Hematopoietic multipotent progenitor cell (in vitro differentiated cells): ENCODE data around the gene KRT8. TPM values are rescaled to one million over a fixed set of nuclear protein-coding genes. Genes with fewer than 3 reads are reported as not detected.

Source experiments
- DNase-seq, 3 donors: peaks; one replicate each; pipeline ENCODE4 v3.0.0-alpha.2; 2011 to 2015; ENCODE audit warnings: low read depth in 2 of 3, low spot score in 2 of 3
- total RNA-seq: library from RNA; depleted of rRNA; stranded (reverse); fragments of >200 nt; gene quantifications from one replicate; pipeline ENCODE4 v1.2.3, GENCODE V29; 2012

KRT8 gene
- total RNA-seq, 1 donor: 7.3 TPM

- no peak for DNase-seq
Measured at GRCh38 chr12:52925717-52926595, 21.1 kb upstream of the KRT8 start.

DNA sequence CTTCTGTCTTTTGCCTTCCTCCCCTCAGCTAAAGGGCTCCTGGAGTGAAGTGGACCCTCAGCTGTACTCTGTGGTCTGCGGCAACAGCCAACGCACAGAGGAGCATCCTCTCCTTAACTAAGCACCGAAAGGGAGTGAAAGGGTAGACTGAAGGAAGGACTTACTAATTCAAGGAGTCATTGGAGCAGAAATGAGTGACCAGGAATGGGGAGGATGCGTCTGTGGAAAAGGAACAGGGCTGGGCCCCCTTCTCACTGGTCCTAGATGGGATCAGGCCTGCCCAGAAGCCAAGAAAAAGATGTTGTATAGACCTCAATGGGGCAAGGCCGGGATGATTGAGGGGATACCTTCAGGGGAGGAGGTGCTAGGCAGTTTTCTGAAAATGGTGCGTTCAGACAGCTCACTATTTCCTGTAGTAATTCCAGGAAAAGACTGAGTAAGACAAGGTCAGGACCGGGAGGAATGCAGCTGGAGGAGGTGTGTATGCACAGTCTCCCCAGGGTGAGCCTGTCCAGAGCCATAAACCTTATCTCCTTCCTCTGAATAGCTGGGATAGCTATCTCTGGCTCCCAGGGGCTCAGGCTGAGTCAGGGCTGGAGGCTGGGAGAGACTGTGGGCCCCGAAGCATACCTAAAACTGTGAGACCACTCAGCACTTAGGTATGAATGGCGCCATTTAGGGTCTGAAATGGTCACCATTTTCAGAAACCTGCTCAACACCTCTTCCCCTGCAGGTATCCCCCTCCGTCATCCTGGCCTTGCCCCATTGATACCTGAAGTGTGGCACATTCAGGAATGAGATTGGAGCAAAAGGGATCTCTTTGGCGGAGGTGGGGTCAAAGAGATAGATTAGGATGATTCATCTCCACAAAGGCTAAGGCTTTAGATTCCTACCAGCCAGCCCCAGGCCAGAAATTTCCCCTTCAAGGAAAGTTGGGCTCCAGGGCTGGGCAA, 20.2 kb upstream of the KRT8 start:
- no peak for DNase-seq

DNA sequence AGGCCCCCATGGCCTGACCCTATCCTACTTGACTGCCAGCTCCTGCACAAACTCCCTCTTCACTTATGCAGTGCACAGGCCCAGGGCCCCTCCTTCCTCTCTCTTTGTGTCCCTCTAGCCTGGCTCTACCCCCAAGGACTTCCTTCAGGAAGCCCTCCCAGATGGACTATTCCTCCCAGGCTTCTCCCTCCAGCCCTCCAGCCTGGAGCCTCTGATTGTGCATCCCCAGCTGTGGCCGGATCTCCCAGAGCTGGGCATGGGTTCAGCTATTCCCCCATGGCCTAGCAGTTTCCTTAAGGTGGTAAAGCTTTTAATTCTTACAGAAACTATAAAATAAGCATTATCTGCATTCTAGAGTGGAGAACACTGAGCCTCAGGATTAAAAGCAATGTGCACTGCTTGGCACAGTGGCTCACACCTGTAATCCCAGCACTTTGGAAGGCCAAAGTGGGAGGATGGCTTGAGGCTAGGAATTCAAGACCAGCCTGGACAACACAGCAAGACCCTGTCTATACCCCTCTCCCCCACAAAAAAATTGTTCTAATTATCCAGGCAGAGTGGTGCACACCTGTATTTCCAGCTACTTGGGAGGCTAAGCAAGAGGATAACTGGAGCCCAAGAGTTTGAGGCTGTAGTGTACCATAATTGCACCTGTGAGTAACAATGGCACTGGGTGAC, 16.8 kb upstream of the KRT8 start:
- DNase-seq: no peak

DNA sequence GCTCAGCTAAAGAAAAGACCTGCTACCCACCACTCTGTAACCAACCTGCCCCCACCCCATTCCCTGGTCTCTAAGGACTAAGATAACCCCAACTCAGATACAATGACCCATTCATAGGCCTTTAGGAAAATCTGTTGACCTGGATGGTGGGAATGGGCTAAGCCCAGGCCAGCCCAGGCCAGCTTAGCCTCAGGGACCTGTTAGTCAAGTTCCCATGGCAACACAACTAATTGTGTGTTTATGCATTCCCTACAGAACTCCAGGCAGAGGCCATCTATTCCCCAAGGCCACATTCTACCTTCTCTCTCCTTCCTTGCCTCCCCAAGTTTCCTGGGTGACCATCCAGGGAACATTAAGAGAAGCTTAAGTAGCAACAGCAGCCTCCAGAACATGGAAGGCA, 16.1 kb upstream of the KRT8 start:
- no peak for DNase-seq

GRCh38 chr12:52918784-52919183, 13.9 kb upstream of the KRT8 start:
- no peak for DNase-seq

DNA sequence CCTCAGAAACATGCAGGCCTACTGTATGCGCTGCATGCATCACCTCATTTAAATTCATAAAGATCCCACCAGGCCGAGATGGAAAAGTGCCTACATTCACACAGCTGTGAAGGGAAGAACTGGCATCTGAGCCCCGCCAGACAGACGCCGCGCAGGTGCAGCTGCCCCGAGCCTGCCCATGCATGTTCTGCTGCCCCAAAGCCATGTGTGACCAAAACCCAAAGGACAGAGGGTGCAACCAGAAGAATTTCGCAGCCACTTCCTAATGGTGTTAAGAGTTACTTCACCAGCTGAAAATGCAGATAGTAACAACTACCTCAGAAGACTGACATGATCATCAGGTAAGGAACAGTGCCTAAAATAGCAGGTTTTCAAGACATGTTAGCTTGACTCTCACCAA, 13.5 kb upstream of the KRT8 start:
- no peak for DNase-seq

- no peak for DNase-seq
Measured at GRCh38 chr12:52917800-52918199, 12.9 kb upstream of the KRT8 start.

DNA sequence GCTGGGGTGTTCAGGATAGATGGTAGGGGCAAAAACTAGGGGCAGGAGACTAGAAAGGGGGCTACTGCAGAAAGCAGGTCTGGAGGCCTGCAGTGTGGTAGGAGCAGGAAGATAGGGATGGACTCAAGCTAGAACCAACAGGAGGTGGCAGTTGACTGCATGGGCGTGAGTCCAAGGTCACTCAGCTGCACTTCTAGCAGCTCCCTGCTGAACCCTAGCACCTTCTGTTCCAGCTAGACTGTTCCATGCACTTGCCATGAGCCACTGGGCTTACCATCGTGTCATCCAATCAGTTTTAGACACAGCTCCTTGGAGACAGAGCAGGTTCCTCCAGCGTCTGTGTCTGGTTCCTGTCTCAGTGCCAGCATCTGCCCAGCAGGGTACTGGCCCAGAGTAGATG, 11.3 kb upstream of the KRT8 start:
- DNase-seq: no peak

- no peak for DNase-seq
Measured at GRCh38 chr12:52915637-52916036, 10.8 kb upstream of the KRT8 start.

GRCh38 chr12:52914576-52915121, 9.8 kb upstream of the KRT8 start:
- DNase-seq: no peak

DNA sequence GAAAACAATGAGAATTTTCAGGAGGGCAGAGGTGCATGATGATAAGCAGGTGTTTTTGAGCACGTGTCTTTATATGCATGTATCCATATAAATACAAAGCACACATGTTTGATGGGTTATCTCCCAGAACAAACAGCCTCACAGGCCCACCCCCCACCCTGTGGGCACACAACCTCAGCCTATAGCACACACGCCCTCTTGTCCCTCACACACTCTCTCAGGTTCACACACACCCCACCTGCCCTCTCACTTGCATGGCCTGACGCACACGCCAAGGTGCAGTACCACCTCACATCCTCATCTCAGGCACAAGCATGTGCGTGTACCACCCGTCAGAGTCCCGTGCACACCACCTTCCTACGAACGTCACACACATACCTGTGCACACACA, 8.6 kb upstream of the KRT8 start:
- DNase-seq: no peak

DNA sequence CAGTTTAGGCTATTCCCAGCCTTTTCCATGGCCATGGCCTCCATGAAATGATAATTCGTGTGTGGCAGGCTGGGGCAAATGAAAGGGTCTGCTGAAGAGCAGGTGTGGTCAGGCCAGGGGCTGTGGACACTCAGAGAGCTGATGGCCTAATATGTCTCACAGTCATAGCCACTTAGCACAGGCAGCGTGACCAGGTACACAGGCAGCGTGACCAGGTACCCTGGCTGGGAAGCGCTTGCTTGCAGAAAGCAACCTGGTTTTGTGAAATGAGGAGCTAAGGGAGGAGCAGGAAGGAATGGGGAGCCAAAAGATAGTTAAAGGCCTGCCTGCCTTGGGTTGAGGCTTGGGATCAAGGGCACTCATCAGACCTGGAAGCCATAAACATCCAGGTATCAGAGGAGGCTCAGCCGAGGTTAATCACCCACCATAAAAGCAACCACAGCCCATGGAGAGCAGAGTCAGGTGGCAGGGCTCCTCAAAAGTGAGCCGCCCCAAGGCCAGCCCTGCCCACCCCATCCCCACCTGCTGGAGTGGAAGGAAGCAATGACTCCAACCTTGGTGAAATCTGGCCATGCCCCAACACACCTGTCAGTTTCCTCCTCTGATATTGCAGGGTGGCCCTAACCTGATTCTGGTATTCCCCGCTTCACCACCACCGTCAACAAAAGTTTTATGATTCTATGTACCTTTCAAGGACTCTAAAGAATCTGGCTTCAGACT, 8.0 kb upstream of the KRT8 start:
- no peak for DNase-seq

DNA sequence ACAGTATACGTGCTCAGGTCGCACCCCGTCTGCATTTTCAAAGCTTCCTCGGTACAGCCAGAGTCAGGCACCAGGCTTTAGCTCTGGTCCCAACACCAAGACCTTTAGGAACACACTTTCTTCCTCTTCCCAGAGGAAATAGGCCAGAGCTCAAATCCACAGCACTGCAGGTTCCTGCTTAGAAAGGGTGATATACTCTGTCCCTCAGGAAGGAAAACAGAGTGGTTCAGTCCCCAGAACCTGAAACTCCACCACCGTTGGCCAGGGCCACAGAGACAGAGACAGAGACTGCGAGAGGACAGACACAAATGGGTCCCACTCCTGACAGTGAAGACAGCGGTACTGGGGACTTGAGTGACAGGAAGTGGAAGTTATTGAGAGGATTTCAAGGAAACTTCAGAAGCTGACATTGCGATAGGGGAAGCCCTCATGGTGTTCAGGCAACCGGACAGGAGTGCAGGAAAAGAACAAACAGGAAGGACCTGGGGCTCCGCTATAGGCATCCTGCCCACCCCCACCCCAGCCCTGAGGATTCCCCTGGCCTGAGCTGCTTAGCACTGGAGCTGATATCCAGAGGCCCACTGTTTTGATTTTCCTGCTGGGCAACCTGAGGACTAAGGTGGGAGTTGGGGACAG, 5.5 kb upstream of the KRT8 start:
- DNase-seq: no peak

GRCh38 chr12:52909796-52910195, 4.9 kb upstream of the KRT8 start:
- DNase-seq: no peak

DNA sequence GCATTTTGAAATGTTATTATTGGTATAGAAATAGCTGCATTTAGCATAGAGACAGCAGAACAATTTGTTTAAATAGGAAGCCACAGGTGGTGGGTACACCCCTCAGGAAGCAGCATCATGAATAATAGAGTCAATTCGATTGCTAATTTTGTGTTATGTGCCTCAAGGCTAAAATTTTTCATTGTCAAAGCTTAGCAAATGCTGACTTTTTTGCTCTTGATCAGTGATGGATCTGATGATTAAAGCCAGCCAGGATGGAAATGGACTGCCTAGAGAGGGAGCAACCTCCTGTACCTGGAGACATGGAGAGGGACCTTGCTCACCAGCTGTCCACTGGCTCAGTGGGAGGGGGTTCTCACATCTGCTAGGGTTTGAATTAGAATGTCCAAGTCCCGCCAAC, 4.5 kb upstream of the KRT8 start:
- no peak for DNase-seq

GRCh38 chr12:52907092-52907810, 2.4 kb upstream of the KRT8 start:
- no peak for DNase-seq

GRCh38 chr12:52906191-52906601, 1.3 kb upstream of the KRT8 start:
- no peak for DNase-seq

GRCh38 chr12:52903855-52904508, 894 bp downstream of the KRT8 start:
- peak in 2 of 3 donors; percentile 67 to 82 for DNase-seq
